ENCODE results near the gene PDE6C. TPM values are rescaled to one million over a fixed set of nuclear protein-coding genes. Genes with fewer than 3 reads are reported as not detected.

The PDE6C gene
- total RNA-seq, 4 donors from 2014 or later, result not detected

GRCh38 chr10:93704451-93704850, 92.1 kb downstream of the PDE6C start:
- H3K27ac ChIP-seq, result no peak overlapping the region
- H3K9me3 ChIP-seq, result no peaks in the 10 kb centered on the region
- no peaks in the 10 kb centered on the region for H3K36me3 ChIP-seq
- TF ChIP-seq POLR2A (IDR thresholded peaks at IDR 0.05) (no peak), CTCF (IDR thresholded peaks at IDR 0.05) (no peak)
- DNase-seq, result no peak
- no peak overlapping the region for H3K4me3 ChIP-seq
- H3K4me1 ChIP-seq, result peaks cover 0 to 4% of the 10 kb centered on the region in 2 donors
- H3K27me3 ChIP-seq, result no peaks in the 10 kb centered on the region
- intact Hi-C loops (cut with DNase I; ENCODE audit: low total_unique reads), result no loop called here

GRCh38 chr10:93707623-93708022, 95.3 kb downstream of the PDE6C start:
- no peak for TF ChIP-seq CTCF (IDR thresholded peaks at IDR 0.05)
- no peak for TF ChIP-seq POLR2A (IDR thresholded peaks at IDR 0.05)
- DNase-seq, result no peak
- Histone ChIP-seq H3K27ac (no peak overlapping the region), H3K27me3 (no peaks in the 10 kb centered on the region), H3K9me3 (no peaks in the 10 kb centered on the region), H3K36me3 (no peaks in the 10 kb centered on the region), H3K4me1 (no peaks in the 10 kb centered on the region), H3K4me3 (no peak overlapping the region)
- intact Hi-C loops (cut with DNase I; ENCODE audit: low total_unique reads), result no loop called here

GRCh38 chr10:93710333-93710909, 98.1 kb downstream of the PDE6C start:
- H3K27ac ChIP-seq, result no peak overlapping the region

GRCh38 chr10:93711891-93712290, 99.6 kb downstream of the PDE6C start:
- no peak overlapping the region for H3K27ac ChIP-seq
- no peaks in the 10 kb centered on the region for H3K27me3 ChIP-seq
- intact Hi-C loops (cut with DNase I; ENCODE audit: low total_unique reads), result no loop called here
- no peaks in the 10 kb centered on the region for H3K4me1 ChIP-seq
- H3K36me3 ChIP-seq, result no peaks in the 10 kb centered on the region
- no peaks in the 10 kb centered on the region for H3K9me3 ChIP-seq
- TF ChIP-seq CTCF (IDR thresholded peaks at IDR 0.05) (no peak), POLR2A (IDR thresholded peaks at IDR 0.05) (no peak)
- no peak for DNase-seq
- no peak overlapping the region for H3K4me3 ChIP-seq

More at GRCh38 chr10:93710333-93710909, 98.1 kb downstream of the PDE6C start:
- TF ChIP-seq CTCF (IDR thresholded peaks at IDR 0.05) (no peak), POLR2A (IDR thresholded peaks at IDR 0.05) (no peak)
- Histone ChIP-seq H3K36me3 (no peaks in the 10 kb centered on the region), H3K4me3 (no peak overlapping the region), H3K9me3 (no peaks in the 10 kb centered on the region), H3K27me3 (no peaks in the 10 kb centered on the region), H3K4me1 (no peaks in the 10 kb centered on the region)
- no peak for DNase-seq
- intact Hi-C loops (cut with DNase I; ENCODE audit: low total_unique reads), result no loop called here

GRCh38 chr10:93712593-93712992, 100.3 kb downstream of the PDE6C start:
- Histone ChIP-seq H3K27me3 (no peaks in the 10 kb centered on the region), H3K27ac (no peak overlapping the region)
- intact Hi-C loops (cut with DNase I; ENCODE audit: low total_unique reads), result no loop called here

More at GRCh38 chr10:93712593-93712992, 100.3 kb downstream of the PDE6C start:
- Histone ChIP-seq H3K4me1 (no peaks in the 10 kb centered on the region), H3K36me3 (no peaks in the 10 kb centered on the region), H3K9me3 (no peaks in the 10 kb centered on the region), H3K4me3 (no peak overlapping the region)
- no peak for DNase-seq
- TF ChIP-seq POLR2A (IDR thresholded peaks at IDR 0.05) (no peak), CTCF (IDR thresholded peaks at IDR 0.05) (no peak)
